HG02870 (cell line): ENCODE results near the gene PLXNA4.

Experiments
- ATAC-seq: cut with Tn5 transposase; IDR thresholded peaks from one replicate; pipeline ENCODE4 v1.9.1; 2021; ENCODE audit warnings: mild to moderate bottlenecking, moderate library complexity; ENCODE audit not compliant: unreplicated experiment

PLXNA4 gene

DNA sequence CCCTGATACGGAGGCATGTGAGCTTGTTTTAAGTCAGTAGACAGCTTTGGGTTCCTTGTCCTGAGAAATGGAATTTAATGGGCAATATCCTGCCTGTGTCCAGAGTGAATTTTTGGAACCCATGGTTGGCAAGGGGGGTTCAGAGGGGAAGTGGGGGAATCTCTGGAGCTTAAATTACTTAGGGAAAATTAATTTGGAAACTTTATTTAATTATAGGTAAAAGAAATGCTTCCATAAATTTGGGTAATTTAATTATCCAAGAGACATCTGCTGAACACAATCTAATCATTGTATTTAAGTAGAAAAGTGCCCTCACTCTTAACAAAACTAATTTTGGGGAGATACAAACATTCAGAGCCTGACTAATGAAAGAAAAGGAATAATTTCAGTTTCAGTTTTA is 99.7 kb downstream of the PLXNA4 start:
- no peak for ATAC-seq

DNA sequence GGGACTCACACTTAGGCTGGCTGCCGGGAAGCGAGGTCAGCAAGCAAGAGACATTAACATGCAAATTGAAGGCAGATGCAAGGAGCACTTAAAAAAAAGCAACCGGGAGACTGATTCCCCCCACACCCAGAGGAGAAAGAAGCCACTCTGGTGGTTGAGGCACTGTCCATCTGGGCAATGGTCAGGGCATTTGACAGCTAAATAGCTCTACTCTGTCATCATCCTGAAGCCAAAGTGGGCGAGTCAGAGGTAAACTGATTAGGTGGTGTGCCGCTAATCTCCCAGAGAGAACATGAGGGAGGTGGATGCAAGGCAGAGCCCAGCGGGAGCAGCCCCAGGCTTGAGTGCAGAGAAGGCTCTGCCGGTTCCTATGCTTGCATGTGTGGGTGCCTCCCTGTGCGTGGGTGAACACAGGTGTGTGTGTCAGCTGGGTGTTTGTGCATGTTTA is 100.6 kb downstream of the PLXNA4 start:
- ATAC-seq: no peak

DNA sequence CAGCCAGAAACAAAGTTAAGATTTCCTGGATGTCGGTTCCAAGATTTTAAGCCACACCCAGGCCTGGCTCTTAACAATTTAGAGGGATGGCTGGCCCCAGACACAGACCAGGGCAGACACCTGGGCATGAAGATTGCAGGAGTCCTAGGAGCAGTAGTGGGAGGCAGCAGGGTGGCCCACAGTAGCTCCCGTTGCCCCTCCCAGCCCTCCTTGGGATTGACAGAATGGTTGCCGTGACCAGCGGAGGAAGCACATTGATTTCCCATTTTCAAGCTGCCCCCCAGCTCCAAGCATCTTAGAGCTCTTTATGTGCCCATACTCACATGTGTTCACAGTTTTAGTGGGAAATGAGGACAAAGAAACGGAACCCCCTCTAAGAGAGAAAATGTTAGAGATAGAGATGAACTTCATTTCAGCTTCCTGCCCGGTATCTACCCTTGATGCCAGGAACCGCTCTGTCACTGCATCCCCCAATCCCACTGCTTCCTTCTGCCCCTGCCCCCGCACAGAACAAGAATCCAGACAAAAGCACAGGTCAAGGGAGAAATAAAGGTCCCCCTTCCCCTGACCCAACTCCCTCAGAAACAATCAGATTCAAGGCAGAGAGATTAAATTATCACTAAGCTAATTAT is 101.1 kb downstream of the PLXNA4 start:
- ATAC-seq: no peak

DNA sequence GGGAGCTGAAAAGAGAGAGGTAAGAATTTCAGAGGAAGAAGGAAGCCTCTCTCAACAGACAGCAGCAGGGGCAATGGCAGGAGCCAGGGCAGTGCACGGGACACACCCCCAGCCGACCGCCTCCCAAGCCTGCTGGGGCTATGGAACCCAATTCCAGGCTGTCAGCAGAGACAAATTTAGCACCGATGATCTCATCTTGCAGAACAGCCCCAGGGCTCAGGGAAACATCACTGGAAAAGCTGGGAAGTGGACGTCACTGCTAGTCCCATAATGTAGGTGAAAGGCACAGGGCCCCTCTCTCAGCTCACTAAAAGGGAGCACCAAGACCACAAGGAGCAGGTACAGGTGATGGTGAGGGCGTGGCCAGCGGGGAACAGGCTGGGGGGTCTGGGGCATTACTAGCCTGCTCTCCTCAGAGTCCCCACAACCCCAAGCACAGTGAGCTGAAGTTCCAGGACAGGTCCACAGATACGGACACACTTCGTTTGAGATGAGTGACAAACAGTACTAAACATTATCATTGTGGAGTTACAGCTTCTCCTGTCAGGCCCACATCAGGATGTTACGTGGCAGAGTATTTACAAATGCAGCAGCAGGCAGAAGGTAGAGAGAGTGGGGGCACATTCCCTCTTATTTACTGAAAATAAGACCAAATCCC is 103.7 kb downstream of the PLXNA4 start:
- ATAC-seq: no peak

DNA sequence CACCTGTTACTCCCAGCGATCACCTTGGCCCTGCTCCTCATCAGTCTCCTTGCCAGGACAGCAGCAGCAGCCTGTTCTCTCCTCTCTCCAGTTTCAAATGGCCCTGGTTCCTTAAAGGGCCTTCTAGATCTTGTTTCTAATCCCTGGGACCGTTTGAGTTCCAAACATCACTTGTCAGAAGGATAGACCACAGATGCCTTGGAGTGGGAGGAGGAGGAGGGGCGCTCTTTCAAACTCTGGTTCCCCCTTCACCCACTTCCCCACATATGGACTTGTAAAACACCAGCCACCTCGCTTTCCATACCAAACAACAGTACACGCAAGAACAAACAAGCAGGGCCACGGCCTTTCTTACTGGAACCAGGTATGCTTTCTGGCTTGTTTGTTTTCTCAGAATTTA is 104.8 kb downstream of the PLXNA4 start:
- ATAC-seq: no peak

DNA sequence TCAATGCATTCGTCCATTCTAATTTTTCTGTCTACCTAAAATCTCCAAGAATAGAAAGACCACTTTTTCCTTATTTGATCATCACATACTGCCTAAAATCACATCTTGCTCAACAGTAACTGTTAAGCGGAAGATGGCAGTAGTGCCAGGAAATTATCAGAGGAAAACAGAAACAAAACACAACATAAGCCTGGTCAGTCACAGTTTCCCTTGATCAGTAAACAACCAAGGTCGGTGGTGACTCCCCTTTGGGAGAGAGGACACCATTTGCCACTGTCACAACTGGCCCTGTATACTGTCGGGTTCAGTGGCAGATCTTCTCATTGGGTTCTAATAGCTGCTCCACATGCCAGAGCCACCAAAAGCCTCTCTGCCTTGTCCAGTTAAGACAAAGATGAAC is 106.6 kb downstream of the PLXNA4 start:
- no peak for ATAC-seq

DNA sequence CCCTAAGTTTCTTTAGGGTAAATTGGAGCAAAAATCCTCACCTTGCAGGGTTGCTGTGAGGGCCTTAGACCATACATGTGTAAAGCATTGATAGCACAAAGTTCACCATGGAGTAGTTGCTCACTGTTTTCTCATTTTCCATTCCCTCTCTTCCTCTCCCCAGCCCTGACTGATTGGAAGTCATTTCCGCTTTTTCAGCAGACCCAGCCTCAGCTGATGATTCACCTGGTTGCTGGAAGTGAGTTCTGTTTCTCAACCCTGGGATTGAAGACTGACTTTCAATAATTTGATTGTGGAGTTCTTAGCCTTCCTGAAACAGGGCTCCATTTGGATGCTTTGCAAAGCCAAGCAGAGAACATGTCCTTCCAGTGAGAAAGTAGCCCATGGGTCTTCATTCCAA is 107.0 kb downstream of the PLXNA4 start:
- ATAC-seq: no peak

DNA sequence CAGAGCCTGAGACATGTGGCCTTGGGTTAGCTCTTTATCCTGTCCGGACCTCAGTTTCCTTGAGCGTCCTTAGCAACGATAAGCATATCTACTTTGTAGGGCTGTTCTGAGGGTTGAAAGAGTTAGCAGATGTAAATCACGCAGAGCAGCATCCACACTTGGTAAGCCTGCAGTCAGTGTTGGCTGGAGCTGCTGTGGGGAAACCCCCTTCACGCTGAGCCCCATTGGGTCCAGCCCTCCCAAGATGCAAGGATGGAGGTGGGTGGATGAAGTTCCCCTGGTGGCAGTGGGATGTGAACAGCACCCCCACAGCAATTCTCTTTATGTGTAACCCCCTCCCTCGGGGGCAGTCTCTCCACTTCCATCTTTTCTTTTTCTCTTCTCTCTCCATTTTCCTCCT is 109.9 kb downstream of the PLXNA4 start:
- ATAC-seq: no peak

DNA sequence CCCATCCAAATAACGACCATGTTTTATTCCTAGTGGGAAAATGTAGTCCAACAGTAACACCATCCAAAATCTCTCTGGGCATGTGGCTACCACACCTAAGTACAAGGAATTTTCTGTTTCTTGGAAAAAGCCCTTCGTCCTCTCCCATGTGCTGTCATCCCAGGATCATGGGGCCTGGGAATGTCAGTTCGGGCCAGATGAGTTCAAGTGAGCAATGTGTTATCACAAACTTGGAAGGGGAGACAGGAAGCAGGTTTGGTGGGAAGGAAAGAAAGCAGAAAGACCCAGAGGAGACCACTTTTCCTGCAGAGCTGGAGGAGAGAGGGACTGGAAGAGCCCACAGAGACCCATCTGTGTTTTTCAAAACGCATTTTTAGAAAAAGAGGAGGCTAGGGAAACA is 110.8 kb downstream of the PLXNA4 start:
- ATAC-seq: no peak

DNA sequence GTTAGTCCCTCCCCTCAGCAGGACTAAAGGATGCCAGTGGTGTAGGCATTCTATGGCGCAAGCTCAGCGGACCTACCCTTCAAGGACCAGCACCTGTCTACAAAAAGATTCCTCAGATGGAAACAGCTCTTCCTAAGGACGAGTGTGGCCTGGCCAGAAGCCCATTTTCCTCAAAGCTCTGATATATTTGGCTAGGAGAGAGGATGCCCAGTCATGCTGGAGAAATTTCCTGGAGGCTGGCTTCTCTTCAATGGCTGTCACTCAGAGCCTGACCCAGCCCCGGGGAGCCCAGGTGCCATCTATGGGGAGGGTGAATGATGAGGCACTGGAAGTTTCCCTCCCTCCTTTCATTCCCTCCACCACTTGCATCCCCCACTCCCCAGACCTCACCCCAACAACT is 111.5 kb downstream of the PLXNA4 start:
- no peak for ATAC-seq

DNA sequence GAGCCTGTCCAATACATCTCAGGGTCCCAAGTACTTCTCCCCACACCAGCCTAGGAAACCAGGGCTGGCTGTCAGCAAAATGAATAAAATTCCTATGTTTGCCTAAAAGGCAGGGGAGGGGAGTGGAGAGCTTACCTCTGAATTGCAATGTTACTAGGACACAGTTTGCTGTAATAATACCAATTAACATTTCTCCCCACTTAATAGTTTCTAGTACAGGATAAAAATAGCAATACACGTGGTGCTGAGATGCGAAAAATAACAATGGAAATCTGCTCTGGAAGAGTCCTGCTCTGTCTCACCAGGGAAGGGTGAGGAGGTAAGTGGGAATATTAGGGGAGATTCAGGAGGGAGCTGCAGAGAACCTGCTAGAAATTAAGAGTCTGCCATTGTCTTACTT is 112.3 kb downstream of the PLXNA4 start:
- ATAC-seq: no peak

DNA sequence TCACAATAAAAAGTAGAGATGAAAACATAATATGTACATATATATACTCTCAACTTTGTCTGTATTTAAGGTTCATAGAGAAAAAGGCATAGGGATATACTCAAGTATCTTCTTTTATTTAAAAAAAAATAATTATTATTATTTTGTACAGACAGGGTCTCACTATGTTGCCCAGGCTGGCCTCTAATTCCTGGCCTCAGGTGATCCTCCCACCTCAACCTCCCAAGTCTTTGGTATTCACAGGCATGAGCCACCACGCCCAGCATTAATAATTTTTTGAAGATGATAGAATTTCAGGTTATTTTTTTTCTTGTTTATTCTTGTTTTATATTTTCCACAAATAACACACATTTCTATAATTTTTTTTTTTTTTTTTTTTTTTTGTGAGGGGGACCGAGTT is 113.8 kb downstream of the PLXNA4 start:
- no peak for ATAC-seq

DNA sequence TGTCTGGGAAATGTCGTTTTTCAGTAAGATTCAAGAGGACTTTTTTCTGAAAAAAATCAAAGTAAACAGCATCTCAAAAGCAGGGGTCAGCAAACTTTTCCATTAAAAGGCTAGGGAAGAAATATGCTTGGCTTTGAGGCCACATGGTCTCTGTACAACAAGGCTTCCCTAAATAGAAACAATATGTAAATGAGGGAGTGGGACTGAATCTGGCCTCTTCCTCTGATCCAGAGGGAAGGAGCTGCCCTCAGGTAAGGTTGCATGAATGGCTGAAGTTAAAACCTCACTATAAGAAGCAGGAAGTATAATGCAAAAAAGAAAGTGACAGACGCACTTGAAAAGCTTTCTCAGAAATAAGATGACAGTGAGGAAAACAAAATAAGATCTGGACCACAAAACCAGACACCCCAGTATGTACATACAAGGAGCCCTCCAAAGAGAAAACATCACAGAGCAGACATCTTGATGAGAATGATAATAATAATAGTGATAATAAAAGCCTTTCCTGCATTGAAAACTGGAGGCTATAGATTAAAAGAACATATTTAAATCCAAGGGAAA is 115.2 kb downstream of the PLXNA4 start:
- no peak for ATAC-seq

DNA sequence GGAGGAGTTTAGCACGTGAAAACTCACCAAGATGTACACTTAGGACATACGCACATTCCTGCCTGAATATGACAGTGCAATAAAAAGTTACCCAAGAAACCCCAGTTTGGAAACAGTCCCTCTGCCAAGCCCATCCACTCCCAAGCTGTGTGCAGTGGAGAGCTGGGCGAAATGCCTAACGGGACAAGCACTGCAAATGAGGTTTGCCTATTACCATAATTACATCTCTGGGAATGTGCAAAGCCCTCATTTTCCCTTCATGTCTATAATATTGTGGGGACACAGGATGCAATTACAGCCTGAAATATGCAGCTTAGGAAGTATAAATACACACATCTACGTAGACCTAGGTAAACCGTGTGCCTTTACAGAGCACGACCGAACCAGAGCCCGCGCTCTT is 117.5 kb downstream of the PLXNA4 start:
- no peak for ATAC-seq

DNA sequence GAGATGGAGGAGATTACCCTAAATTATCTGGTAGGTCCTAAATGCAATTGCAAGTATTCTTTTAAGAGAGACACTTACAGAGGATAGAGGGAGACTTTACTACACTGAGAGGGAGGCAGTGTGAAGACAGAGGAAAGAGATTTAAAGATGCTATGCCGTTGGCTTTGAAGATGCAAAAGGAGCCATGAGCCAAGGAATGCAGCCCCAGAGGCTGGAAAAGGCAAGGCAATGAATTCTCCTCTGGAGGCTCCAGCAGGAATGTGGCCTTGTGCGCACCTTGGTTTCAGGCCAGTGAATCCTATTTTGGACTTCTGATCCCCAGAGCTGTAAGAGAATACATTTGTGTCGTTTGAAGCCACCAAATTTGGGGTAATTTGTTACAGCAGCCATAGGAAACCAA is 118.6 kb downstream of the PLXNA4 start:
- ATAC-seq: no peak

DNA sequence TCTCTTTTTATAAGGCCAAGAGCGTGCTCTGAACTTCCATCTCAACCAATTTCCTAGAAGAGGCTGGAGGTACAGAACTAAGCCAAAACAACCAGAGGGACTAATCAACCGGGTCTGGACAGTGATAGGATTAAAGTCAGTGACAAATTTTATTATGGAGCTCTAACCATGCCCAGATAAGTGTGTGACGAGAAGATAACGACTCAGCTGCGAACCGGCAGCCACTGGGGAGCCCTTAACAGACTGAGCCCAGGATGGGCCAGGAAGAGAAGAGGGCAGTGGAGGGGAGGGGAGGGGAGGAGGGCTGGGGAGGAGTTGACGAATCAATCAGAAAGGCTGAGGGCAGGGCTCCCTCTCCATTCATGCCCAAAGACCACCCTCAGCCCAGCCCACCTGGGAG is 119.9 kb downstream of the PLXNA4 start:
- ATAC-seq: no peak

DNA sequence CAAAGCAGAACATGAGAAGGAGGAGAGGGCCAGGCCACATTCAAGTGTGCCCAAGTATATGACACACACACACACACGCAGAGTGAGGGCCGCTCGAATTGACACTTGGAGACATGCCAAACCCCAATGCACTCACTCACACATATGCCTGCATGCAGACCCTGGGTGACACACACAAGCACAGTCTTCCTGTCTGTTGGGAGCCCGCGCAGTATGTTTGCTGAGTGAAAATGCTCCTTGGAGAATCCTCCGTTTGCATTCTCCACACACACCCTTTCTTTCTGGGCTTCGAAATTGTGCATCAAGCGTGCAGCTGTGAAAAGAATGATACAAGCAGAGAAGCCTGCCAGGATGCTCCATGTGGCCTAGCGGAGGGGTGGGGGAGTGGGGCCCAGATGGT is 120.9 kb downstream of the PLXNA4 start:
- ATAC-seq: no peak

DNA sequence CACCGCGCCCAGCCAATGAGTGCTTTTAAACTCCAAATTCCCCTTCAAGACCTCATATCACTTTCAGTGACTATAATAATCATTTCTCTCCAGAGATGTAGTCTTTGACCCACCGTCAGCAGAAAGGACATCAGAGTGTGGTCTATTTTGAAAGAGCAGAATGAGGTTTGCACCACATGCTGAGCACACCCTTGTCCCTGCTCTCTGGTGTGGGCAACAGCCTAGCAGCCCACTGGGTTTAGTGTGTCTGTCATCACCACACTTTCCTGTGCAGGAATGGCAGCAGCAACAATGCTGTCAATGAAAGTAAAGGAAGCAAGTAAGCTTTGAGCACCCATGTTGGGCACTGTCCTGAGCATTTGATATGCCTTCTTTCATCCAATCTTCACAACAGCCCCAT is 122.4 kb downstream of the PLXNA4 start:
- ATAC-seq: no peak

DNA sequence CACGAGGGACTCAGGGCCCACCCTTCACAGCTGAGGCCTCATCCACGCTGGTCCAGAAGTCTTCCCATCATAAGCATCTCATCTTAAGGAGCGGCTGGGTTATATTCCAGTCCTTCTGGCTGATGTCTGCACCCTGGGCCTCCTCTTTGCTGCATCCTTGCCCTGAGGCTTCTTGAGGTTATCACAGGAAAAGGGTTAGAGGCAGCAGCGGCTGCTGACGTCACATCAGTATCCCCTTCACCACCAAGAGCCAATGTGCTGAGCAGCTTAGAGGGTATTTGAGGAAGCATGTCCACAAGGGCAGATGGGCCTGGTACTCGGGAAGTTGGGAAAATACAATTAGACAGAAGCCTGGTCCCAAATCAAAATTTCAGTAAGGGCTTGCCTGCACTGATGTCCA is 125.1 kb downstream of the PLXNA4 start:
- no peak for ATAC-seq

DNA sequence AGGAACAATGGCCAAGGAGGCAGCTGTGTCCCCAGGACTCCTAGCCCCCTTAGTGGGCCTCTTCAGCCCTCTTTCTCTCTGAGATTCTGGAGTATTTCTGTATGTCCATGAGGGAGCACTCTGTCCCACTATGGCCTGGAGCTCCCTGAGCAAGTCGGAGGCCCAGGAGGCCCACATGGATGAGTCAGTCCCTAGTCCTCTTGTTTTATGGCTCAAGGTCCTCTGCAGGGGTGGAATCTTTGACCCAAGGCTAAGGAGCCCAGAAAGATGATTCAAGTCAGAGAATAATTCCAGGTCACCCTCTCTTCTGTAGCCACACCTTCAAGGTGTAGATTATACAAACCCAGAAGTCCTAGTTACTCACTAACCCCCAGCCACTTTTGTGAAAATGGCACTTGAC is 125.6 kb downstream of the PLXNA4 start:
- ATAC-seq: no peak

DNA sequence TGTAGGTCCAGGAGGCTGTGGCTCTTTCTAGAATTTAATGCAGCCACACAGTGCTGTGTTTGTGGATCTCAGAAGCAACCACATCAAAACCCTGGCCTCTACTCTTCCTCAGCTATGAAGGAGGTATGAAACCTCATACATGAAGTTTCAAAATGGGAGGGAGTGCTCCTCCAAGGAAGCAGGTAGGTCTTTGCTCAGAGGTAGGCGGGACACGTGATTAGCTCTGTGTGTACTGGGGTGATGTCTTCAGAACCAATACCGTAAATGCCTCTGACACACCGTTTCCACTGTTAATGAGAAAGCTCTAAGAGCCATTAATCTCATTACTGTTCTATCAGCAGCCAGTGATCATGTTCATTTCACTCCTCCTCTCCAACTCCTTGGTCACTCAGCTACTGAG is 126.1 kb downstream of the PLXNA4 start:
- ATAC-seq: no peak

DNA sequence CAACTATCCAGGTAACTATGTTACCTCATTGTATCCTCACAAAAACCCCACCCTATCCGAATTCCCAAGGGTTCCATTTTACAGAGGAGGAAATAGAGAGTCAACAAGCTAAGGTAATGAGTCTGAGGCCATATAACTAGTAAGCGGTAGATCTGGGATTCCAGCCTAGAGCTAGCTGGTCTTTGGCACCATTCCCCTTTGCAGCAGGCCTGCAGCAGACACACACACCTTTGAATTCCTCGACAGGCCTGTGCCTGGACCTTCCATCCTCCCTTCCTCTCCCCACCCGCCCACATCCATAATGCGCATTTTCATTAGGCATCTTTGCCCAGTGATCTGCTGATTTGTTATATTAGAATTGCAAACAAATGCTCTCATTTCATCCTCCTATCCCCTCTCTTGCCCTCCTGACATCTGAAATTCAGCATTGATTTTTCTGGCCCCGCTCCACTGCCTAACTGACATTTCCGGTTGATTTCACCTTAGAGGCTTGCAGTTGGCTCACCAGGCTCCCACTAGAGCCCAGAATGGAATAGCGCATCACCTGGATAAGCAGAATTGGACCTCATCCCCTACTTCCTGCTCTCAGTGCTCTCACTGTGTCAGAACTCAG is 129.5 kb downstream of the PLXNA4 start:
- no peak for ATAC-seq
